Endothelial cell of umbilical vein (primary cell): ENCODE data around the gene COL9A1. TPM values are rescaled to one million over a fixed set of nuclear protein-coding genes. Genes with fewer than 3 reads are reported as not detected.

Source experiments
- BruUV-seq: library from RNA; stranded (reverse); fragments of 400-500 nt; replicated peaks from 2 replicates; lab custom pipeline; 2021; lab: Mats Ljungman, UMichigan
- CTCF ChIA-PET: fragments of 300-600, 350-600 bp; sonication (Branson Sonifier 250); formaldehyde crosslinking; loops from one replicate; lab custom pipeline; 2021; ENCODE audit warnings: antibody characterized with exemption, inconsistent platforms; lab: Charles Lee
- POLR2A ChIA-PET: fragments of 300-600, 350-600 bp; sonication (Branson Sonifier 250); formaldehyde crosslinking; loops from one replicate; lab custom pipeline; 2021; ENCODE audit warnings: antibody characterized with exemption, inconsistent platforms; lab: Charles Lee
- DNase-seq: peaks from one replicate; pipeline ENCODE4 v3.0.0-alpha.2; 2011; ENCODE audit warnings: low read depth, low spot score
- FAIRE-seq: peaks from 2 replicates; lab custom pipeline; 2011; peaks lifted over from hg19 to GRCh38; lab: Jason Lieb, UNC
- H2AFZ ChIP-seq: 2 replicates; pipeline ENCODE4 v1.6.0; 2012; ENCODE audit warnings: low read depth, low read length, control low read depth, inconsistent platforms
- H3K27ac ChIP-seq: 2 replicates; pipeline ENCODE4 v1.5.1; 2011; ENCODE audit warnings: low read depth, mild to moderate bottlenecking, control low read depth, low read length, moderate library complexity; ENCODE audit not compliant: insufficient read depth
- H3K27me3 ChIP-seq, 2 experiments: 2 replicates each; pipeline versions ENCODE4 v1.6.0 to v1.6.1; 2011; ENCODE audit warnings: low read length in 2 of 2, mixed read lengths in 1 of 2; ENCODE audit not compliant: control insufficient read depth in 2 of 2, insufficient read depth in 2 of 2
- H3K36me3 ChIP-seq, 2 experiments: 2 replicates in 1 of 2; 3 replicates in 1 of 2; pipeline ENCODE4 v1.5.1; 2011; ENCODE audit warnings: low read length in 2 of 2, mild to moderate bottlenecking in 1 of 2, moderate library complexity in 1 of 2; ENCODE audit not compliant: control insufficient read depth in 2 of 2, insufficient read depth in 2 of 2; ENCODE audit errors: extremely low read depth in 1 of 2
- H3K4me1 ChIP-seq: 3 replicates; pipeline ENCODE4 v1.5.1; 2011; ENCODE audit warnings: mild to moderate bottlenecking, low read length; ENCODE audit not compliant: control insufficient read depth, insufficient read depth; ENCODE audit errors: extremely low read depth
- H3K4me2 ChIP-seq: 2 replicates; pipeline ENCODE4 v1.6.1; 2011; ENCODE audit warnings: low read length, control low read depth, mixed read lengths; ENCODE audit not compliant: insufficient read depth
- H3K4me3 ChIP-seq, 3 experiments: fragments of 200-600 bp in 1 of 3; sonication (generic), shearing (Covaris generic) in 1 of 3; replicated peaks in 1 of 3; 2 replicates each; pipeline ENCODE4 v1.5.1; 2011 to 2016; ENCODE audit warnings: control low read depth in 3 of 3, low read length in 3 of 3, mild to moderate bottlenecking in 2 of 3, inconsistent platforms in 1 of 3, low read depth in 1 of 3, moderate library complexity in 1 of 3; ENCODE audit not compliant: insufficient read depth in 1 of 3
- H3K79me2 ChIP-seq: 2 replicates; pipeline ENCODE4 v1.6.0; 2012; ENCODE audit warnings: low read length, inconsistent platforms; ENCODE audit not compliant: control insufficient read depth, insufficient read depth
- H3K9ac ChIP-seq: replicated peaks from 2 replicates; pipeline ENCODE3; 2011; ENCODE audit warnings: low read length, control low read depth; ENCODE audit not compliant: insufficient read depth; ENCODE audit errors: extremely low read depth
- H3K9me1 ChIP-seq: replicated peaks from 3 replicates; pipeline ENCODE4 v1.6.0; 2011; ENCODE audit warnings: mild to moderate bottlenecking, low read length; ENCODE audit not compliant: control insufficient read depth, insufficient read depth; ENCODE audit errors: extremely low read depth
- H3K9me3 ChIP-seq: replicated peaks from 2 replicates; pipeline ENCODE4 v1.5.1; 2012; ENCODE audit warnings: low read length, inconsistent platforms; ENCODE audit not compliant: control insufficient read depth, insufficient read depth
- H4K20me1 ChIP-seq: replicated peaks from 2 replicates; pipeline ENCODE3; 2011; ENCODE audit warnings: mild to moderate bottlenecking, low read length; ENCODE audit not compliant: control insufficient read depth, insufficient read depth; ENCODE audit errors: extremely low read depth
- EZH2 ChIP-seq: IDR thresholded peaks from 2 replicates; pipeline ENCODE4 v1.6.1; 2012; ENCODE audit warnings: borderline replicate concordance, low read depth, mild to moderate bottlenecking, moderate library complexity, low read length, inconsistent platforms; ENCODE audit not compliant: severe bottlenecking
- FOS ChIP-seq: IDR thresholded peaks from 2 replicates; pipeline ENCODE4 v1.6.1; 2011; ENCODE audit warnings: mild to moderate bottlenecking, low read length, moderate library complexity, borderline replicate concordance; ENCODE audit not compliant: insufficient read depth
- GATA2 ChIP-seq: IDR thresholded peaks from 2 replicates; pipeline ENCODE4 v1.7.0; 2011; ENCODE audit warnings: low read depth, mild to moderate bottlenecking, moderate library complexity, mixed read lengths, low read length; ENCODE audit not compliant: insufficient read length, insufficient read depth
- JUN ChIP-seq: IDR thresholded peaks from 2 replicates; pipeline ENCODE4 v1.6.1; 2011; ENCODE audit warnings: borderline replicate concordance, low read depth; ENCODE audit not compliant: insufficient read length, insufficient read depth
- MYC ChIP-seq: IDR thresholded peaks from one replicate; pipeline ENCODE4 v1.6.1; 2011; ENCODE audit warnings: mild to moderate bottlenecking, low read depth, low read length
- POLR2A ChIP-seq: IDR thresholded peaks from 2 replicates; pipeline ENCODE4 v1.6.1; 2012; ENCODE audit warnings: low read depth, mild to moderate bottlenecking, control low read depth, low read length
- POLR2AphosphoS5 ChIP-seq: IDR thresholded peaks from 2 replicates; pipeline ENCODE4 v1.6.1; 2012; ENCODE audit warnings: low read depth, mild to moderate bottlenecking, control low read depth, low read length, moderate library complexity; ENCODE audit not compliant: insufficient read depth
- dilution Hi-C: fragments of 300-500 bp; cut with MboI; formaldehyde crosslinking; loops from one replicate; pipeline ENCODE4 v1.15.0; 2019; ENCODE audit warnings: low sequenced_read_pairs; ENCODE audit not compliant: extremely low pct_ligation_motif_present
- intact Hi-C: fragments of 100-400 bp; cut with micrococcal nuclease; formaldehyde crosslinking; loops from one replicate; pipeline ENCODE4 v1.10.0; 2022
- polyA plus RNA-seq, 4 experiments: library from polyadenylated mRNA; depleted of rRNA in 3 of 4; stranded (reverse) in 3 of 4; unstranded in 1 of 4; fragments of >200 nt; gene quantifications; 2 replicates each; pipeline versions ENCODE4 v1.2.1 to v1.2.3, GENCODE V29; 2011 to 2012; ENCODE audit warnings: missing spikeins in 1 of 4
- total RNA-seq: library from RNA; stranded (reverse); gene quantifications from 2 replicates; pipeline ENCODE4 v1.2.3, GENCODE V29; 2021
- TF ChIP-seq, protein P1 (sequence below): IDR thresholded peaks from 2 replicates; pipeline ENCODE4 v1.6.1; 2011; ENCODE audit not compliant: insufficient read depth, insufficient read length
- TF ChIP-seq, protein P2 (sequence below), 2 donors: IDR thresholded peaks; 1 replicate in 1 of 2; 2 replicates in 1 of 2; pipeline ENCODE4 v1.5.1; 2011; ENCODE audit warnings: low read length in 2 of 2, mild to moderate bottlenecking in 2 of 2, moderate library complexity in 2 of 2, control low read depth in 1 of 2, inconsistent platforms in 1 of 2, low read depth in 1 of 2; ENCODE audit not compliant: insufficient read depth in 1 of 2; ENCODE audit errors: extremely low read depth in 1 of 2

COL9A1 gene
- total and polyA plus RNA-seq, 2 donors (not counting 3 experiments of a cell fraction or from before 2014, with no cell fraction given): not detected

DNA sequence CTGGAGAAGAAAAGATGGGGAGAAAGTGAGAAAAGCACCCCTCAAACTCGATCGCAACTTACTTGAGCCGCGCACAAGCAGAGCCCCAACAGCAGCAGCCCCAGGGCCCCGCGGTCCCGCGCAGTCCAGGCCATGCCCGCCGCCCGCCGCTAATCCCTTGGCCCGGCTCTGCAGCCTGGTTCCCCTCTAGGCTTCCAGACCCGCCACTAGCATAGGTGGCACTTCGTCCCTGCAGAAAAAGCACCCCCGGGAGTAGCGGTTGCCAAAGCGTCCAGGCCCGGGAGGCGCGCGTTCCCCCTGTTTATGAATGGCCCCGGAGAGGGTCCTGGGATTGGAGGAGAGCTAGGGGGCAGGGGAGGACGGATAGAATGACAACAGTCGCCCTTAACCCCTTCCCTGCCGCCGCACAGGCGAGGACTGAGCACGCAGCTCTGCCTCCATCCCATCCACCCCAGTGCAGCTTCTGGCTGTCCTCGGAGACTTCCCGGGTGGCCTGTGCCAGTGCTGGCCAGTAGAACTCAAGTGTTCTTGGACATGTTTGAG, 19.9 kb downstream of the COL9A1 start:
- dilution Hi-C loops (no loop called here), intact Hi-C loops (no loop called here)
- Histone ChIP-seq H3K9me1 (no peaks in the 10 kb centered on the region), H2AFZ (no peak overlapping the region), H3K79me2 (no peaks in the 10 kb centered on the region), H3K4me2 (no peak overlapping the region), H4K20me1 (no peaks in the 10 kb centered on the region), H3K9me3 (no peaks in the 10 kb centered on the region), H3K9ac (no peak overlapping the region), H3K4me1 (no peaks in the 10 kb centered on the region), H3K4me3 (no peak overlapping the region), H3K27me3 (peaks cover 15 to 19% of the 10 kb centered on the region in 2 experiments), H3K27ac (no peak overlapping the region), H3K36me3 (no peaks in the 10 kb centered on the region)
- POLR2A ChIA-PET: no interaction called here
- CTCF ChIA-PET: interaction anchor here (2.0 kb wide), 1 partner anchor 27 kb away, joined by 5 read pairs; no protein-coding TSS in a partner anchor
- BruUV-seq: no TSS peak
- no peak for TF ChIP-seq FOS
- no peak for TF ChIP-seq MYC
- no peak for TF ChIP-seq JUN
- TF ChIP-seq POLR2AphosphoS5: no peak
- TF ChIP-seq POLR2A: no peak
- TF ChIP-seq, protein P1, sequence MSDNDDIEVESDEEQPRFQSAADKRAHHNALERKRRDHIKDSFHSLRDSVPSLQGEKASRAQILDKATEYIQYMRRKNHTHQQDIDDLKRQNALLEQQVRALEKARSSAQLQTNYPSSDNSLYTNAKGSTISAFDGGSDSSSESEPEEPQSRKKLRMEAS: no peak
- no peak for TF ChIP-seq EZH2
- TF ChIP-seq, protein P2, sequence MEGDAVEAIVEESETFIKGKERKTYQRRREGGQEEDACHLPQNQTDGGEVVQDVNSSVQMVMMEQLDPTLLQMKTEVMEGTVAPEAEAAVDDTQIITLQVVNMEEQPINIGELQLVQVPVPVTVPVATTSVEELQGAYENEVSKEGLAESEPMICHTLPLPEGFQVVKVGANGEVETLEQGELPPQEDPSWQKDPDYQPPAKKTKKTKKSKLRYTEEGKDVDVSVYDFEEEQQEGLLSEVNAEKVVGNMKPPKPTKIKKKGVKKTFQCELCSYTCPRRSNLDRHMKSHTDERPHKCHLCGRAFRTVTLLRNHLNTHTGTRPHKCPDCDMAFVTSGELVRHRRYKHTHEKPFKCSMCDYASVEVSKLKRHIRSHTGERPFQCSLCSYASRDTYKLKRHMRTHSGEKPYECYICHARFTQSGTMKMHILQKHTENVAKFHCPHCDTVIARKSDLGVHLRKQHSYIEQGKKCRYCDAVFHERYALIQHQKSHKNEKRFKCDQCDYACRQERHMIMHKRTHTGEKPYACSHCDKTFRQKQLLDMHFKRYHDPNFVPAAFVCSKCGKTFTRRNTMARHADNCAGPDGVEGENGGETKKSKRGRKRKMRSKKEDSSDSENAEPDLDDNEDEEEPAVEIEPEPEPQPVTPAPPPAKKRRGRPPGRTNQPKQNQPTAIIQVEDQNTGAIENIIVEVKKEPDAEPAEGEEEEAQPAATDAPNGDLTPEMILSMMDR (IDR thresholded peaks at IDR 0.05; ENCODE audit: extremely low read depth in 1 of 2, insufficient read depth in 1 of 2, low read depth in 1 of 2, low read length in 2 of 2): no peak
- no peak for TF ChIP-seq GATA2
- FAIRE-seq (no peak), DNase-seq (no peak)
